GM21390 (cell line): ENCODE measurements around the gene PDE3B.
"Not testable (repeated sequence)": the region's sequence is repeated elsewhere in the genome, so short reads cannot be mapped to it uniquely, and the experiment has no call there.

Experiments used
- ATAC-seq: cut with Tn5 transposase; IDR thresholded peaks from one replicate; pipeline ENCODE4 v1.9.1; 2021; ENCODE audit not compliant: unreplicated experiment

Gene PDE3B

DNA sequence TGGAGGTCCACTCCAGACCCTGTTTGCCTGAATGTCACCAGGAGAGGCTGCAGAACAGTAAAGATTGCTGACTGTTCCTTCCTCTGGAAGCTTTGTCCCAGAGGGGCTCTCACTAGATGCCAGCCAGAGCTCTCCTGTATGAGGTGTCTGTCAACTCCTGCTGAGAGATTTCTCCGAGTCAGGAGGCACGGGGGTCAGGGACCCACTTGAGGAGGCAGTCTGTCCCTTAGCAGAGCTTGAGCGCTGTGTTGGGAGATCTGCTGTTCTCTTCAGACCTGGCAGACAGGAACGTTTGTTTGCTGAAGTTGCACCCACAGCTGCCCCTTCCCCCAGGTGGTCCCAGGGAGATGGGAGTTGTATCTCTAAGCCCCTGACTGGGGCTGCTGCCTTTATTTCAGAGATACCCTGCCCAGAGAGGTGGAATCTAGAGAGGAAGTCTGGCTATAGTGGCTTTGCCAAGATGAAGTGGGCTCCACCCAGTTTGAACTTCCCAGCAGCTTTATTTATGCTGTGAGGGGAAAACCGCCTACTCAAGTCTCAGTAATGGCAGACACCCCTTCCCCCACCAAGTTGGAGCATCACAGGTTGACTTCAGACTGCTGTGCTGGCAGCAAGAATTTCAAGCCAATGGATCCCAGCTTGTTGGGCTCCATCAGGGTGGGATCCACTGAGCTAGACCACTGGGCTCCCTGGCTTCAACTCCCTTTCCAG is 99.4 kb downstream of the PDE3B start:
- ATAC-seq = no peak

GRCh38 chr11:14743667-14744066 is 100.1 kb downstream of the PDE3B start:
- ATAC-seq = not testable (repeated sequence)

GRCh38 chr11:14746857-14747395 is 103.3 kb downstream of the PDE3B start:
- no peak for ATAC-seq

DNA sequence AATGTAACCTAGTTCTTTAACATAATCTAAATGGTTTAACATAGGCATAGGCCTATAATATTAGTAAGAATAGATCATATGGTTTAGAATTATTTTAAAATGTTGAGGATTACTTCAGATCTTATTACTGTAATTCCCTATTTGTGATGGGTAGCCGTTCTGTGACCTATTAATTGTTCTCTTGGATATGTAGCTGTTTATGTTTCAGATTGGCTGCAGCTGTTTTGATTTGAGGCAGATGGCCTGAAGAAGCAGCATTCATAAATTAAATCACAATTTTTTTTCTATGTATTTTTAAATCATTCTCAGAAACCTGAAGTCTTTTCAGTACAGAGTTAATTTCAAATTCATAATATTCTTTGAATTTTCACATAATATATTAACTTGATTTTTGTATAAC is 104.5 kb downstream of the PDE3B start:
- ATAC-seq = no peak

- ATAC-seq = no peak
These were observed 107.3 kb downstream of the PDE3B start for GRCh38 chr11:14750911-14751310.

DNA sequence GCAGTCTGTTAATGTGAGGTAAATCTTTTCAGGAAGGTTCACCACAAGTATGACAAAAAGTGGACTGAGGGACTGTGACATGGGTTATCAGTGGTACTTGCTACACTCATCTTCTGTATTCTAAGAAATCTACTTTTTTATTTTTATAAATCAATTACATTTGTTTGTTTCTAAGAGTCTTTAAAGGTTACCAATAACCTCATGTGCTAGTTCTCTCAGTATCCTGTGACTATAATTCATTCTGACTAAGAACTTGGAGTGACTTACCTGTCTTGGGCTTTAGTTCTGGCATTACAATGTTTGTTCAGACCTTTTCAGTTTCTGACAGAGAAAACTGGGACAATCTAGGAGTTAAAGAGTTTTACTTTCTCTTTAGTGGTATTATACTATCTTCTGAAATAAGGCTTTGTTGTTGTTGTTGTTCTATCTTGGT is 108.4 kb downstream of the PDE3B start:
- ATAC-seq = no peak

DNA sequence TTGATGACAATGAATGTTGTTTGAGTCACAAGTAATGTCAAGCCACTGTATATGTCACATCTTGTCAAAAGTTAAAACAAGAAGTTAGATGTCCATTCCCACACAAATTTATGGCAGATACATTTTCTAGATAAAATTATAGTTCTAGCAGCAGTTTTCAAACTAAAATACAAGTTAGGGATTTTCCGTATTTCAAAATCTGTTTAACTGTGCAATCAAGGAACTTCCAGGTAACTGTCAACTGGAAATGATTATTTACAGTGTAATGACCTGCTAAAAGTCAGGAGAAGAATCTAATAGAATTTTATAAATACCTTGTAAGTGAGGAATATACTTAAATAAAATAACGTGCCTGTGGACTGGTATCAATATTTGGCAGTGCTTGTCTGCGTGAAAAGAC is 111.5 kb downstream of the PDE3B start:
- no peak for ATAC-seq

DNA sequence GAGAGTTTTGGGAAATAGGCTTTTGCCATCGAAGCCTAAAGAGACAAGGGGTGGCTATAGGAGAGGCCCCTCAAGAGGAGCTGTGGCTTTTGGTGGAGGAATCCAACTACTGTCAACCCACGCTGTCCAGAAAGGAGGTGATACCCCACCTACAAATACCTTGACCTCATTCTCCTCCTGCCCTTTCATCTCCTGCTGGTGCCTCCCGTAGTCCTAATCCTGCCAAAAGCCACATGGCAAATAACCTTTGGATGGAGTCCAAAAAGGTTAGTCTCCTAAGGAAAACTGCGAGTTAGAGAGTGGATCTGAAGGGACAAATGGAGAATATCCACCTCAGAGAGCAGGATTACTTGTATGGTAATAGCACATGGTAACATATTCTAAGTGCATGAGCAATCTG is 112.7 kb downstream of the PDE3B start:
- no peak for ATAC-seq

DNA sequence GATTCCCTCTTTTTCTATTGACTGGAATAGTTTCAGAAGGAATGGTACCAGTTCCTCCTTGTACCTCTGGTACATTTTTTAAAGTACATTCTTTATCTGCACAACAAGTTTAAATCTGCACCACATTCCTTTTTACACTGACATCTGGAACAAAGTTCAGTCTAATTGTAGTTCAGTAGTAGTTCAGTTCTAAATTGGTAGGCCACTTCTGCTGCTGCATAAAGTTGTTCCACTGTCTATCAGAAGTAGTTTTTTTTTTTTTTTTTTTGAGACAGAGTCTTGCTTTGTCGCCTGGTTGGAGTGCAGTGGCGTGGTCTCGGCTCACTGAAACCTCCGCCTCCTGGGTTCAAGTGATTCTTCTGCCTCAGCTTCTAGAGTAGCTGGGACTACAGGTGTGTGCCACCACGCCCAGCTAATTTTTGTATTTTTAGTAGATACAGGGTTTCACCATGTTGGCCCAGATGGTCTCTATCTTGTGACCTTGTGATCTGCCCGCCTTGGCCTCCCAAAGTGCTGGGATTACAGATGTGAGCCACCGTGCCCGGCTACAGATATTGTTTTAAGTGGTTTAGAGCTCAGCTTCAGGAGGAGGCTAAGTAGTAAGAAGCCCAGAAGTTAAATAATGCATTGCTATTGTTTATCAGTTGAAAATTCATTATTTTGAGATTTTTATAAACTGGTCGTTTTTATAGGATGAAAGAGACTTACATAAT is 115.9 kb downstream of the PDE3B start:
- not testable (repeated sequence) for ATAC-seq

DNA sequence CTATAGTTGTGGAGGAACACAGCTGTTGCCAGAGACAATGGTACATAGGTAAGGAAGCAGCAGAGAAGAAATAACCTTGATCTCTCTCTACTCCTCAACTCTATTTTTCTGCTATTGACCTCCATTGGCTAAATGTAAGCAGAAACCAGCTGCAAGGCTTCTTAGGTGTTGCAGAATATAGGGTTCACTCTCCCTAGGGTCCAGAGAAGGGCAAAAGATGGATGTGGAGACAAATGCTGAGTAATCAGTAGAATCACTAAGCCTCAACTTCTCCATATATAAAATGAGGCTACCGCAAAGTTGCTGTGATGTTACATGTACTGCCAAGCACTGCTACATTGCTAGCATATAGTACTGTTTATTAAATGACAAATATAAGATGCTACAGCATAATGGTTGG is 120.6 kb downstream of the PDE3B start:
- ATAC-seq = no peak

- peak; percentile 91 for ATAC-seq
These were observed 121.2 kb downstream of the PDE3B start for GRCh38 chr11:14764579-14765527.

- no peak for ATAC-seq
These were observed 123.0 kb downstream of the PDE3B start for GRCh38 chr11:14766585-14766984.

- ATAC-seq = peak; percentile 59
These were observed 125.1 kb downstream of the PDE3B start for GRCh38 chr11:14768526-14769188.

DNA sequence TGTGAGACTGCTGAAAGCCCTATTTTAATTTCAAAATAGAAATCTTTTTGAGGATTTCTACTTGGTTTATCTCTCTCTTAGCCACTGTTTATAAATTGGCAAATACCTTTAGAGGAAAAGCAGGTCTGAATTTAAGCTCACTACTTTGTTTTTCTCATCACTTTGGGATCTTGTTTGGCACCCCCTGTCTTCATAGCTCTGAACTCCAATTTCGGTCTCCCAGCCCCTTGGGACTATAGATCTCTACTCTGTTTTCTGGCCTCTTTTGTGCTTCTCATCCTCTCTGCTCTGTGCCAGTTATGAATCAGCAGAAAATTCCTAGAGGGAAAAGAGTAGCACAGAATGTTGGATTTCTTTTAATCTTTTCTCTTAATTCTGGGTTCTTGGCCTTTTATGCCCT is 130.2 kb downstream of the PDE3B start:
- no peak for ATAC-seq

DNA sequence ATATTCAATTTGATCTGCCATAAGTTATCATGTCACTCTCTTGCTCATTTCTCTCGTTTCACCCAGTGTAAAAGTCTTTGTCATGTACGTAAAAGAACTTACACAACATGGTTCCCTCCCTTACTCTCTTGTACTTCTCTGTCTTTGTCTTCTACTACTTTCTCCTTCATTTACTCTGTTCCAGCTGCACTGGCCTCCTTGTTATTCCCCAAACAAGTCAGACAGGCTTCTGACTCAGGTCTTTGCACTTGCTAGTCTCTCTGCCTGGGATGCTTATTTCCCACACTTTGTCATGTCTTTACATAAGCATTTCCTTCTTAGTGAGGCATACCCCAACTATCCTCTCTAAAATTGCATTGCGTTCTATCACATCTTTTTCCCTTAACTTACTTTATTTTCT is 131.1 kb downstream of the PDE3B start:
- no peak for ATAC-seq

GRCh38 chr11:14775897-14776296 is 132.3 kb downstream of the PDE3B start:
- no peak for ATAC-seq

DNA sequence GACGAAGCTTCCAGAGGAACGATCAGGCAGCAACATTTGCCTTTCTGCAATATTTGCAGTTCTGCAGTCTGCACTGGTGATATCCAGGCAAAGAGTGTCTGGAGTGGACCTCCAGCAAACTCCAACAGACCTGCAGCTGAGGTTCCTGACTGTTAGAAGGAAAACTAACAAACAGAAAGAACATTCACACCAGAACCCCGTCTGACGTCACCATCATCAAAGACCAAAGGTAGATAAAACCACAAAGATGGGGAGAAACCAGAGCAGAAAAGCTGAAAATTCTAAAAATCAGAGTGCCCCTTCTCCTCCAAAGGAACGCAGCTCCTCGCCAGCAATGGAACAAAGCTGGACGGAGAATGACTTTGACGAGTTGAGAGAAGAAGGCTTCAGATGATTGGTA is 134.9 kb downstream of the PDE3B start:
- not testable (repeated sequence) for ATAC-seq

- ATAC-seq = no peak
These were observed 140.2 kb downstream of the PDE3B start for GRCh38 chr11:14783788-14784187.

- ATAC-seq = no peak
These were observed 140.6 kb downstream of the PDE3B start for GRCh38 chr11:14784230-14784629.

- no peak for ATAC-seq
These were observed 146.4 kb downstream of the PDE3B start for GRCh38 chr11:14789879-14790484.
